Type B pancreatic cell (in vitro differentiated cells): Measurements from ENCODE around the gene ASTN1. TPM values are rescaled to one million over a fixed set of nuclear protein-coding genes. Genes with fewer than 3 reads are reported as not detected.

Experiments used
- DNase-seq: peaks from one replicate; pipeline ENCODE4 v3.0.0; 2021; ENCODE audit warnings: mixed read lengths; ENCODE audit not compliant: unreplicated experiment; ENCODE audit errors: extremely low spot score
- H3K27ac Mint-ChIP-seq: 2 replicates; pipeline ENCODE4 v1.8.0; 2021; ENCODE audit warnings: mild to moderate bottlenecking, mixed read lengths
- H3K27me3 Mint-ChIP-seq: 2 replicates; pipeline ENCODE4 v1.8.0; 2021; ENCODE audit warnings: mixed read lengths
- H3K36me3 Mint-ChIP-seq: 2 replicates; pipeline ENCODE4 v1.8.0; 2021; ENCODE audit warnings: mixed read lengths
- H3K4me1 Mint-ChIP-seq: one replicate; pipeline ENCODE4 v1.8.0; 2021; ENCODE audit warnings: mixed read lengths; ENCODE audit not compliant: unreplicated experiment
- H3K4me3 Mint-ChIP-seq: 2 replicates; pipeline ENCODE4 v1.8.0; 2021; ENCODE audit warnings: mild to moderate bottlenecking, mixed read lengths
- H3K9me3 Mint-ChIP-seq: 2 replicates; pipeline ENCODE4 v1.8.0; 2021; ENCODE audit warnings: mixed read lengths
- CTCF ChIP-seq: fragments of 200-600 bp; sonication (generic); conservative IDR thresholded peaks from 2 replicates; pipeline ENCODE4 v1.5.0; 2021; ENCODE audit warnings: antibody characterized with exemption, mild to moderate bottlenecking
- total RNA-seq: library from RNA; stranded (reverse); gene quantifications from 2 replicates; pipeline ENCODE4 v1.2.1, GENCODE V29; 2021; ENCODE audit warnings: low replicate concordance

ASTN1 gene
- total RNA-seq, 1 donor from 2014 or later: 24.9 TPM

DNA sequence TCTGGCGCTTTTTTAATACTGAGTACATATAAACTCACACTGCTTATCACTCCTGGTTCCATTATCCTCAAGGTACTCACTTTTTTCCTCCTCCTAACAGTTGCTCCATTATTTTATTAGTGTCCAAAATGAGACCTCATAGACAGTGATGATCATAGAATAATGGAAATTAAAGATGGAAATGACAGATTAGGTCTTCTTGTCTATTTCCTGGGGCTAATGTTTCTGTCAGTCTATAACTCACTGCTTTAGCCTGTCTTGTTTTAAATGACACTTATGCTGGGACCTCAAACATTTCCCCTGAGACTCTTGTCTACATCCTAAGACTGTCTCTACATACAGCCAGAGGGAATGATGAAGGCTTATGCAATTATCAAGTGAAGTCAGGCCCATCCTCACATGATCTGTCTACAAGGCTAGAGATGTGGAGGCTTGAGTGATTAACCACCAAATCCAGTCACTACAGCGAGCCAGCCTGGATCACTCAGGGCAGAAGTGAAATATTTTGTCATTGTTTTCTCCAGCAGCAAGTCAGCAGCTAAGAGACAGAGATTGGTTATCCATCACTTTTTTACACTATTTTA lies 152.1 kb downstream of the ASTN1 start:
- TF ChIP-seq CTCF: no peak
- Mint-ChIP-seq H3K27me3 (peaks cover 3% of the 10 kb centered on the region), H3K4me1 (peaks cover 9% of the 10 kb centered on the region), H3K36me3 (no peaks in the 10 kb centered on the region), H3K4me3 (no peak overlapping the region), H3K27ac (no peak overlapping the region), H3K9me3 (no peaks in the 10 kb centered on the region)
- no peak for DNase-seq

DNA sequence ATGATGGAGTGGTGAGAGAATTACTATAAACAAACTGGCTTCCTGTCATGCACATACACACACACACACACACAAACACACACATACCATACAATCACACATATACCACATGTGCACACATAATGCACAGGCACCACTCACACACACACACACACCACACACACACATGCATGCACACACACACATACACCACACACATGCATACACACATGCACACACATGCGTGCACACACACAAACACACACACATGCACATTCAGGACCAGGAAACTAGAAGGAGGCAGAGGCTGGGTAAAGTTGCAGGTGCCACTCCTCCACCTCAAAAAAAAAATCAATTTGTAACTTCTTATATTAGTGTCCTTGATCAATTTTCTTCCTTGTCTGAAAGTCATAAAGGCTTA lies 153.0 kb downstream of the ASTN1 start:
- TF ChIP-seq CTCF: no peak
- Mint-ChIP-seq H3K9me3 (no peaks in the 10 kb centered on the region), H3K4me1 (peaks cover 10% of the 10 kb centered on the region), H3K36me3 (no peaks in the 10 kb centered on the region), H3K4me3 (no peak overlapping the region), H3K27me3 (peaks cover 3% of the 10 kb centered on the region), H3K27ac (no peak overlapping the region)
- DNase-seq: no peak

DNA sequence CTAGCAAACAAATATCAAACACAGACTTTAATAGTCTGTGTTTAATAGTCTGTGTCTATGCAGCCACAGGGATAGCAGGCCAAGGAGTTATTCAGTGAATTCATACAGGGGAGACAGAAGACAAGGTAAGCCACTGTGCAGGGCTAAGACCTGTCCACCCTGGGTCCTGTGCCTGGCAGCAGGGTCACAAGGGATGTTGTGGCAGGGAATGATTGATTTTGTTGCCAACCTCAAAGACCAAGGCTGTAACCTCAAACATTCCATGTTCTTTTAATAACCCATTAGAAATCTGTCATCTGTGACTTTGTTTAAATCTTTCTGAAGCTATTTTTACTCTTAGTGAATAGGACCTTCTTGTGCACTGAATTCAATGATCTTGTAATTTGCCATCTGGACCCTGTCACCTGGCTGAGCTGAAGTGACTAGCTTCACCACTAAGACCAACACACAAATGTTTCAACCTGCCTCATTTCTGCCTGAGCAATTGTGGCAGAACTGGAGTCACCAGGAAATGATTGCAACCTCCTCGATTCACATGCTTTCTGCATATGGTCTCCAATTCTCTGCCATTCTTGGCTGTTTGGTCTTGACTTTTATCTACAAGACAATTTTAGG lies 154.2 kb downstream of the ASTN1 start:
- DNase-seq: no peak
- Mint-ChIP-seq H3K27ac (no peak overlapping the region), H3K27me3 (peaks cover 3% of the 10 kb centered on the region), H3K36me3 (no peaks in the 10 kb centered on the region), H3K4me3 (no peak overlapping the region), H3K9me3 (no peaks in the 10 kb centered on the region), H3K4me1 (peaks cover 10% of the 10 kb centered on the region)
- no peak for TF ChIP-seq CTCF

- Mint-ChIP-seq H3K27ac (no peak overlapping the region), H3K4me3 (no peak overlapping the region), H3K9me3 (no peaks in the 10 kb centered on the region), H3K27me3 (peaks cover 6% of the 10 kb centered on the region), H3K36me3 (no peaks in the 10 kb centered on the region), H3K4me1 (peaks cover 10% of the 10 kb centered on the region)
- DNase-seq: no peak
- TF ChIP-seq CTCF: no peak
These were observed 155.9 kb downstream of the ASTN1 start for GRCh38 chr1:177008653-177009052.

DNA sequence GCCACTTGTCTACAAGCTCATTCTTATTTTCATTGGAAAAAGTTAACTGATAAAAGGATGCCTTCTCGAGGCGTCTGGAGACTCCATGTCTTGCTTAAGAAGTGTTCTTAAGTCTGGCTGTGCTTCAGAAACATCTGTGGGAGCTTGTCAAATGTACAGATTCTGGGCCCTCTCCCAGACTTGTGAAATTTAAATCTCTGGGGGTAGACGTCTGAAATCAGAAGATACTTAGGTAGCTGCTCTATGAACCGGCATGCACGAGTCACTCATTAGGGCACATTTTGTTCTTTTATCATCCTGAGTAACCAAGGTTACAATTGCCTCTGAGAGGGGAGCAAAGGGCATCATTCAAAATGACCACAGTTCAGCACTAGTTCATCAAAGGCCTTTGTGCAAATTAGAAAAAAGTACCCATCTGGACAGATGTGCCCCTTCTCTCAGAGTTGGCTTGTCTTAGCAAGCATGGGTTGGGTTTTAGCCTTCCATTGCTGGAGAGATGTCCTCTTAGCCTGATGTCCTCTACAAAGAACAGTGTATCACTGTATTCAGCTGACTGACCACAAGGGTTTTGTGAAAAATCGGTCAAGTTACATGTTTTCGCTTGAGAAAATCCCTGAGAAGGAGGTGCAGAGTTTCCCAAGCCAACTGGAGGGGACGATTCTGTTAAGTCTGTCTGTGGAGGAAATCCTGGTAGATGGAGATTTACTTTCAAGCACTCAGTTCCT lies 156.9 kb downstream of the ASTN1 start:
- DNase-seq: no peak
- no peaks in the 10 kb centered on the region for H3K9me3 Mint-ChIP-seq
- no peaks in the 10 kb centered on the region for H3K36me3 Mint-ChIP-seq
- peaks cover 10% of the 10 kb centered on the region for H3K4me1 Mint-ChIP-seq
- H3K27ac Mint-ChIP-seq: no peak overlapping the region
- H3K27me3 Mint-ChIP-seq: peaks cover 6% of the 10 kb centered on the region
- TF ChIP-seq CTCF: no peak
- no peak overlapping the region for H3K4me3 Mint-ChIP-seq
